A549 (cell line): ENCODE data around the gene RASA1. TPM values are rescaled to one million over a fixed set of nuclear protein-coding genes. Genes with fewer than 3 reads are reported as not detected.

Experiments
- ATAC-seq, 2 experiments: fragments of 200-7000 bp in 1 of 2; fragments of >200 bp in 1 of 2; cut with Nextera tagmentation in 1 of 2; cut with Tn5 transposase in 1 of 2; 3 replicates each; pipeline versions ENCODE4 v1.8.0 to v1.9.1; 2018 to 2020; ENCODE audit warnings: mild to moderate bottlenecking in 1 of 2, moderate library complexity in 1 of 2
- CTCF ChIA-PET: fragments of 300-600 bp; sonication (Branson Sonifier 250); formaldehyde crosslinking; extraction: SDS; loops from one replicate; lab custom pipeline; 2021; ENCODE audit warnings: antibody characterized with exemption, inconsistent platforms; lab: Yijun Ruan, JAX
- POLR2A ChIA-PET: fragments of 350-600 bp; formaldehyde crosslinking; extraction: SDS; loops from one replicate; lab custom pipeline; 2021; ENCODE audit warnings: antibody characterized with exemption, inconsistent platforms; lab: Yijun Ruan, JAX
- DNase-seq, 2 experiments: peaks; one replicate each; pipeline versions ENCODE4 v3.0.0 to v3.0.0-alpha.2; 2011 to 2016; ENCODE audit warnings: low read depth in 1 of 2, low spot score in 1 of 2
- FAIRE-seq: peaks from 2 replicates; lab custom pipeline; 2011; peaks lifted over from hg19 to GRCh38; lab: Jason Lieb, UNC
- H3K27ac ChIP-seq, 2 experiments: fragments of >200 bp; sonication (Bioruptor Twin); formaldehyde crosslinking; 3 replicates each; pipeline ENCODE4 v1.5.1; 2016 to 2017
- H3K4me1 ChIP-seq: fragments of >200 bp; sonication (Bioruptor Twin); formaldehyde crosslinking; 3 replicates; pipeline ENCODE4 v1.6.1; 2016
- H3K4me2 ChIP-seq: fragments of >200 bp; sonication (Bioruptor Twin); formaldehyde crosslinking; 3 replicates; pipeline ENCODE4 v1.6.1; 2016
- H3K4me3 ChIP-seq: fragments of >200 bp; sonication (Bioruptor Twin); formaldehyde crosslinking; 3 replicates; pipeline ENCODE4 v1.5.1; 2016
- H3K9me3 ChIP-seq: fragments of >200 bp; sonication (Bioruptor Twin); formaldehyde crosslinking; 3 replicates; pipeline ENCODE4 v1.6.1; 2016
- CEBPB ChIP-seq, 2 experiments: fragments of >200 bp in 1 of 2; sonication (Bioruptor Twin) in 1 of 2; formaldehyde crosslinking in 1 of 2; IDR thresholded peaks; 2 replicates each; pipeline ENCODE4 v1.6.1; 2012 to 2016
- CHD2 ChIP-seq: fragments of 150-350 bp; IDR thresholded peaks from 2 replicates; pipeline ENCODE4 v1.6.1; 2014; ENCODE audit warnings: low read length; ENCODE audit not compliant: partially characterized antibody
- EHF ChIP-seq: fragments of 250-450 bp; sonication (Bioruptor Pico); IDR thresholded peaks from 2 replicates; pipeline ENCODE4 v1.5.0; 2020; ENCODE audit warnings: mild to moderate bottlenecking
- EP300 ChIP-seq, 2 experiments: fragments of >200 bp; sonication (Bioruptor Twin); formaldehyde crosslinking; IDR thresholded peaks; 2 replicates in 1 of 2; 3 replicates in 1 of 2; pipeline ENCODE4 v1.6.1; 2016 to 2017
- FOSB ChIP-seq: fragments of 250-450 bp; sonication (Bioruptor Pico); IDR thresholded peaks from 2 replicates; pipeline ENCODE4 v1.5.0; 2020; ENCODE audit warnings: mild to moderate bottlenecking, moderate library complexity
- FOXS1 ChIP-seq: fragments of 250-450 bp; sonication (Bioruptor Pico); IDR thresholded peaks from 2 replicates; pipeline ENCODE4 v1.5.0; 2020; ENCODE audit warnings: mild to moderate bottlenecking, moderate library complexity
- GATA3 ChIP-seq: IDR thresholded peaks from 2 replicates; pipeline ENCODE4 v1.6.1; 2012; ENCODE audit warnings: borderline replicate concordance
- HOXB5 ChIP-seq: fragments of 250-450 bp; sonication (Bioruptor Pico); IDR thresholded peaks from 2 replicates; pipeline ENCODE4 v1.5.0; 2020; ENCODE audit warnings: mild to moderate bottlenecking, moderate library complexity
- MAX ChIP-seq: IDR thresholded peaks from 2 replicates; pipeline ENCODE4 v1.6.1; 2012
- NFE2L2 ChIP-seq: fragments of 150-350 bp; conservative IDR thresholded peaks from 2 replicates; pipeline ENCODE4 v1.6.1; 2014; ENCODE audit warnings: low read length
- POLR2A ChIP-seq: IDR thresholded peaks from 2 replicates; pipeline ENCODE4 v1.6.1; 2012; ENCODE audit warnings: mild to moderate bottlenecking, low read length
- POLR2AphosphoS2 ChIP-seq: conservative IDR thresholded peaks from 2 replicates; pipeline ENCODE4 v1.6.1; 2012; ENCODE audit warnings: low read length, improper control_type of control experiment, inconsistent platforms
- RAD21 ChIP-seq, 2 experiments: fragments of >200 bp in 1 of 2; sonication (Bioruptor Twin) in 1 of 2; formaldehyde crosslinking in 1 of 2; IDR thresholded peaks in 1 of 2; conservative IDR thresholded peaks in 1 of 2; 2 replicates in 1 of 2; 3 replicates in 1 of 2; pipeline ENCODE4 v1.6.1; 2012 to 2018; ENCODE audit warnings: inconsistent platforms in 1 of 2
- RARB ChIP-seq: fragments of 250-450 bp; sonication (Bioruptor Pico); IDR thresholded peaks from 2 replicates; pipeline ENCODE4 v1.8.0; 2021; ENCODE audit warnings: mild to moderate bottlenecking, moderate library complexity
- SREBF2 ChIP-seq: fragments of 450-650 bp; IDR thresholded peaks from 2 replicates; pipeline ENCODE4 v1.6.1; 2014; ENCODE audit warnings: mild to moderate bottlenecking, moderate library complexity
- USF2 ChIP-seq: fragments of 450-650 bp; IDR thresholded peaks from 2 replicates; pipeline ENCODE4 v1.6.1; 2014; ENCODE audit warnings: antibody characterized with exemption
- ZC3H11A ChIP-seq: fragments of 450-650 bp; IDR thresholded peaks from 2 replicates; pipeline ENCODE4 v1.6.1; 2014; ENCODE audit warnings: antibody characterized with exemption, mild to moderate bottlenecking
- ZFP36 ChIP-seq: fragments of 450-650 bp; IDR thresholded peaks from 2 replicates; pipeline ENCODE4 v1.6.1; 2014; ENCODE audit warnings: borderline replicate concordance; ENCODE audit not compliant: partially characterized antibody
- WGBS: methylation state at CpG from one replicate; pipeline ENCODE4 v1.1.6; 2017; ENCODE audit errors: missing lambda C conversion rate; 5-methylcytosine and 5-hydroxymethylcytosine counted together
- polyA plus RNA-seq, 4 experiments: library from polyadenylated mRNA; depleted of rRNA in 3 of 4; stranded (reverse); fragments of >200 nt; fragmentation: RNase III in 1 of 4; extraction: RNeasy Plus Mini Kit Qiagen cat#74134 plus additional on column Dnase treatment in 1 of 4; gene quantifications; 2 replicates in 3 of 4; 3 replicates in 1 of 4; pipeline ENCODE4 v1.2.3, GENCODE V29; 2011 to 2017

Gene RASA1
- polyA plus RNA-seq, 2 of the 4 experiments (the other 2 are of a cell fraction): 18.3 to 41.5 TPM

GRCh38 chr5:87258507-87258906 lies 9.2 kb upstream of the RASA1 start:
- ATAC-seq: no peak
- Histone ChIP-seq H3K4me2 (no peak overlapping the region), H3K9me3 (no peaks in the 10 kb centered on the region), H3K4me1 (no peaks in the 10 kb centered on the region), H3K27ac (no peak overlapping the region), H3K4me3 (no peak overlapping the region)
- no peak for DNase-seq
- TF ChIP-seq CEBPB (IDR thresholded peaks at IDR 0.05): no peak
- TF ChIP-seq POLR2AphosphoS2: no peak
- no peak for TF ChIP-seq GATA3
- 69% methylated on average over 1 of the region's 1 CpG for WGBS
- FAIRE-seq: no peak
- POLR2A ChIA-PET: interaction anchor here (0.6 to 1.0 kb wide), 2 partner anchors 9 to 449 kb away, joined by 5 to 14 read pairs; partner anchors contain the start of gene RASA1
- CTCF ChIA-PET: interaction anchor here (1.0 kb wide), 1 partner anchor 10 kb away, joined by 4 read pairs; the partner anchor contains the start of gene RASA1

GRCh38 chr5:87260604-87261192 lies 7.0 kb upstream of the RASA1 start:
- no peak; a peak in 1 of 6 replicates for ATAC-seq
- ChIA-PET CTCF (interaction anchor here (0.6 kb wide), 1 partner anchor 249 kb away, joined by 4 read pairs; no protein-coding TSS in a partner anchor), POLR2A (no interaction called here)
- 51% methylated on average over 4 of the region's 4 CpGs for WGBS
- Histone ChIP-seq H3K4me1 (no peaks in the 10 kb centered on the region), H3K4me2 (no peak overlapping the region), H3K9me3 (no peaks in the 10 kb centered on the region), H3K4me3 (no peak overlapping the region), H3K27ac (no peak overlapping the region)
- TF ChIP-seq FOXS1 (CRISPR knock-in tag) (no peak), EP300 (IDR thresholded peaks at IDR 0.05) (no peak), SREBF2 (no peak)
- no peak for DNase-seq
- no peak for FAIRE-seq

- 80% methylated on average over 3 of the region's 3 CpGs for WGBS
- CTCF ChIA-PET: interaction anchor here (0.8 to 2.6 kb wide), 2 partner anchors 137 to 198 kb away, joined by 3 to 9 read pairs; no protein-coding TSS in a partner anchor
- no peak overlapping the region for H3K4me3 ChIP-seq
- no peaks in the 10 kb centered on the region for H3K9me3 ChIP-seq
- no peak for DNase-seq
- FAIRE-seq: no peak
- ATAC-seq: no peak
- POLR2A ChIA-PET: no interaction called here
- peaks cover 4% of the 10 kb centered on the region for H3K4me1 ChIP-seq
- H3K27ac ChIP-seq: no peak overlapping the region
- no peak for TF ChIP-seq RARB
- TF ChIP-seq NFE2L2: no peak
- TF ChIP-seq MAX: no peak
- TF ChIP-seq ZC3H11A: no peak
- TF ChIP-seq ZFP36: no peak
- no peak for TF ChIP-seq FOSB
- H3K4me2 ChIP-seq: no peak overlapping the region
Observed at GRCh38 chr5:87263498-87263897, 4.2 kb upstream of the RASA1 start.

- peak overlapping the region; percentile 90 to 97 for H3K27ac ChIP-seq
- FAIRE-seq (no peak), DNase-seq (no peak), ATAC-seq (peak; percentile 56 to 66)
- ChIA-PET CTCF (interaction anchor here (0.5 to 1.1 kb wide), 2 partner anchors 29 to 197 kb away, joined by 3 to 4 read pairs; no protein-coding TSS in a partner anchor), POLR2A (interaction anchor here (0.6 to 1.8 kb wide), 16 partner anchors 8 to 197 kb away, joined by 3 to 12 read pairs (median 4); partner anchors contain the start of gene CCNH)
- peak overlapping the region; percentile 76 for H3K4me3 ChIP-seq
- TF ChIP-seq USF2: no peak
- TF ChIP-seq MAX: no peak
- TF ChIP-seq CHD2: no peak
- TF ChIP-seq SREBF2: no peak
- no peak for TF ChIP-seq HOXB5 (CRISPR knock-in tag)
- no peak for TF ChIP-seq RAD21 (conservative IDR thresholded peaks at IDR 0.05 in 1 of 2, IDR thresholded peaks at IDR 0.05 in 1 of 2)
- TF ChIP-seq ZC3H11A: no peak
- TF ChIP-seq POLR2A: no peak
- TF ChIP-seq EHF (CRISPR knock-in tag): no peak
- H3K4me2 ChIP-seq: peak overlapping the region; percentile 87
- H3K4me1 ChIP-seq: peaks cover 10% of the 10 kb centered on the region
- no peaks in the 10 kb centered on the region for H3K9me3 ChIP-seq
- 9% methylated on average over 13 of the region's 14 CpGs for WGBS
Observed at GRCh38 chr5:87266914-87267573, 639 bp upstream of the RASA1 start.
